IMR-90 (cell line): ENCODE results near the gene PTPN3. TPM values are rescaled to one million over a fixed set of nuclear protein-coding genes. Genes with fewer than 3 reads are reported as not detected.

Experiments
- ATAC-seq: fragments of 200-7000 bp; cut with Tn5 transposase; 2 replicates; pipeline ENCODE4 v1.9.1; 2020; ENCODE audit warnings: low read depth, mild to moderate bottlenecking, moderate library complexity
- BruUV-seq: library from RNA; stranded (reverse); fragments of 400-500 nt; replicated peaks from 2 replicates; lab custom pipeline; 2021; lab: Mats Ljungman, UMichigan
- CTCF ChIA-PET: fragments of 300-600 bp; formaldehyde crosslinking; extraction: SDS; loops from one replicate; lab custom pipeline; 2021; ENCODE audit warnings: antibody characterized with exemption; lab: Yijun Ruan, JAX
- POLR2A ChIA-PET: fragments of 300-600 bp; sonication (Branson Sonifier 250); formaldehyde crosslinking; loops from one replicate; lab custom pipeline; 2022; ENCODE audit warnings: antibody characterized with exemption; ENCODE audit not compliant: unreplicated experiment; lab: Charles Lee
- DNase-seq: peaks from one replicate; pipeline ENCODE4 v3.0.0; 2013
- H2AFZ ChIP-seq: replicated peaks from 2 replicates; pipeline ENCODE3; 2013; ENCODE audit warnings: low read length, mild to moderate bottlenecking; ENCODE audit not compliant: poor library complexity
- H2AK5ac ChIP-seq: 2 replicates; pipeline ENCODE4 v1.6.1; 2013; ENCODE audit warnings: low read depth, low read length, inconsistent platforms
- H2AK9ac ChIP-seq: replicated peaks from 2 replicates; pipeline ENCODE3; 2013; ENCODE audit warnings: mild to moderate bottlenecking, low read depth, low read length, moderate library complexity; ENCODE audit not compliant: poor library complexity
- H2BK120ac ChIP-seq: 2 replicates; pipeline ENCODE4 v1.6.1; 2013; ENCODE audit warnings: low read depth, low read length, inconsistent platforms
- H2BK15ac ChIP-seq: 3 replicates; pipeline ENCODE4 v1.6.1; 2013; ENCODE audit warnings: low read depth, low read length, inconsistent platforms
- H2BK20ac ChIP-seq: 2 replicates; pipeline ENCODE4 v1.6.1; 2013; ENCODE audit warnings: low read depth, mild to moderate bottlenecking, inconsistent platforms, low read length, moderate library complexity
- H2BK5ac ChIP-seq: 2 replicates; pipeline ENCODE4 v1.6.1; 2013; ENCODE audit warnings: mild to moderate bottlenecking, low read depth, low read length, inconsistent platforms; ENCODE audit not compliant: poor library complexity, severe bottlenecking
- H3K14ac ChIP-seq: replicated peaks from 2 replicates; pipeline ENCODE4 v1.6.1; 2013; ENCODE audit warnings: low read depth, low read length, inconsistent platforms
- H3K18ac ChIP-seq: 2 replicates; pipeline ENCODE4 v1.6.1; 2013; ENCODE audit warnings: low read depth, low read length, control low read depth
- H3K23ac ChIP-seq: 2 replicates; pipeline ENCODE4 v1.6.1; 2013; ENCODE audit warnings: low read depth, low read length, inconsistent platforms
- H3K27ac ChIP-seq: 2 replicates; pipeline ENCODE4 v1.5.1; 2013; ENCODE audit warnings: mild to moderate bottlenecking, control low read depth, low read length; ENCODE audit not compliant: insufficient read depth
- H3K27me3 ChIP-seq: 2 replicates; pipeline ENCODE4 v1.6.1; 2013; ENCODE audit warnings: low read length; ENCODE audit not compliant: control insufficient read depth, insufficient read depth
- H3K36me3 ChIP-seq: 2 replicates; pipeline ENCODE4 v1.6.1; 2013; ENCODE audit warnings: low read length, mixed read lengths; ENCODE audit not compliant: control insufficient read depth, insufficient read depth
- H3K4ac ChIP-seq: 2 replicates; pipeline ENCODE4 v1.6.1; 2013; ENCODE audit warnings: low read depth, low read length, inconsistent platforms
- H3K4me1 ChIP-seq: 2 replicates; pipeline ENCODE4 v1.6.1; 2013; ENCODE audit warnings: low read length, mixed read lengths; ENCODE audit not compliant: control insufficient read depth, insufficient read depth
- H3K4me2 ChIP-seq: 2 replicates; pipeline ENCODE4 v1.6.1; 2013; ENCODE audit warnings: low read depth, mild to moderate bottlenecking, control low read depth, low read length, moderate library complexity
- H3K4me3 ChIP-seq: 2 replicates; pipeline ENCODE4 v1.5.1; 2013; ENCODE audit warnings: low read depth, mild to moderate bottlenecking, control low read depth, low read length, moderate library complexity; ENCODE audit not compliant: insufficient read depth
- H3K56ac ChIP-seq: 2 replicates; pipeline ENCODE4 v1.6.1; 2013; ENCODE audit warnings: low read length, inconsistent platforms; ENCODE audit not compliant: insufficient read depth; ENCODE audit errors: extremely low read depth
- H3K79me1 ChIP-seq, 2 experiments: 2 replicates each; pipeline ENCODE4 v1.6.1; 2013; ENCODE audit warnings: low read length in 2 of 2, inconsistent platforms in 1 of 2, low read depth in 1 of 2
- H3K9ac ChIP-seq: 2 replicates; pipeline ENCODE4 v1.6.1; 2013; ENCODE audit warnings: low read depth, low read length, control low read depth
- H3K9me1 ChIP-seq: 2 replicates; pipeline ENCODE4 v1.6.1; 2013; ENCODE audit warnings: low read length, inconsistent platforms; ENCODE audit not compliant: insufficient read depth
- H3K9me3 ChIP-seq: 2 replicates; pipeline ENCODE4 v1.6.1; 2013; ENCODE audit warnings: low read length; ENCODE audit not compliant: control insufficient read depth, insufficient read depth
- H4K20me1 ChIP-seq: 2 replicates; pipeline ENCODE4 v1.6.1; 2013; ENCODE audit warnings: low read length, inconsistent platforms; ENCODE audit not compliant: insufficient read depth
- H4K5ac ChIP-seq: 2 replicates; pipeline ENCODE4 v1.6.1; 2013; ENCODE audit warnings: mild to moderate bottlenecking, low read depth, low read length, control low read depth
- H4K8ac ChIP-seq, 2 experiments: 2 replicates each; pipeline ENCODE4 v1.6.1; 2013; ENCODE audit warnings: low read depth in 2 of 2, low read length in 2 of 2, control low read depth in 1 of 2, inconsistent platforms in 1 of 2
- H4K91ac ChIP-seq: 2 replicates; pipeline ENCODE4 v1.6.1; 2013; ENCODE audit warnings: low read depth, low read length, inconsistent platforms; ENCODE audit not compliant: insufficient read depth
- BHLHE40 ChIP-seq: fragments of 150-350 bp; IDR thresholded peaks from 2 replicates; pipeline ENCODE4 v1.6.1; 2016; ENCODE audit warnings: mild to moderate bottlenecking, low read depth, low read length
- MXI1 ChIP-seq: IDR thresholded peaks from 2 replicates; pipeline ENCODE4 v1.6.1; 2012; ENCODE audit warnings: low read depth, mild to moderate bottlenecking, low read length, moderate library complexity, borderline replicate concordance
- WGBS, 2 experiments: methylation state at CpG; one replicate each; pipeline versions ENCODE4 v1.1.5 to v1.1.7; 2013; ENCODE audit warnings: missing lambda C conversion rate in 2 of 2; ENCODE audit not compliant: insufficient read length in 1 of 2; ENCODE audit errors: extremely low coverage in 2 of 2; 5-methylcytosine and 5-hydroxymethylcytosine counted together
- dilution Hi-C: fragments of 300-500 bp; cut with HindIII; formaldehyde crosslinking; loops from one replicate; pipeline ENCODE4 v1.14.3; 2018; ENCODE audit warnings: low sequenced_read_pairs; ENCODE audit not compliant: unreplicated experiment
- in situ Hi-C: fragments of 300-500 bp; cut with MboI; formaldehyde crosslinking; loops from 3 replicates; pipeline ENCODE4 v1.14.3; 2019; ENCODE audit warnings: low sequenced_read_pairs, inconsistent platforms, mixed read lengths
- intact Hi-C: fragments of 100-400 bp; cut with micrococcal nuclease; formaldehyde crosslinking; loops from 2 replicates; pipeline ENCODE4 v1.10.0; 2022
- polyA plus RNA-seq, 3 experiments: library from polyadenylated mRNA; depleted of rRNA; stranded (reverse); fragments of >200 nt; gene quantifications; 2 replicates each; pipeline ENCODE4 v1.2.3, GENCODE V29; 2012; ENCODE audit warnings: low replicate concordance in 1 of 3
- total RNA-seq: library from RNA; depleted of rRNA; stranded (reverse); fragments of >200 nt; gene quantifications from 2 replicates; pipeline ENCODE4 v1.2.3, GENCODE V29; 2012

The PTPN3 gene
- total and polyA plus RNA-seq, 2 of the 4 experiments (the other 2 are of a cell fraction), result 0.72 to 0.89 TPM

DNA sequence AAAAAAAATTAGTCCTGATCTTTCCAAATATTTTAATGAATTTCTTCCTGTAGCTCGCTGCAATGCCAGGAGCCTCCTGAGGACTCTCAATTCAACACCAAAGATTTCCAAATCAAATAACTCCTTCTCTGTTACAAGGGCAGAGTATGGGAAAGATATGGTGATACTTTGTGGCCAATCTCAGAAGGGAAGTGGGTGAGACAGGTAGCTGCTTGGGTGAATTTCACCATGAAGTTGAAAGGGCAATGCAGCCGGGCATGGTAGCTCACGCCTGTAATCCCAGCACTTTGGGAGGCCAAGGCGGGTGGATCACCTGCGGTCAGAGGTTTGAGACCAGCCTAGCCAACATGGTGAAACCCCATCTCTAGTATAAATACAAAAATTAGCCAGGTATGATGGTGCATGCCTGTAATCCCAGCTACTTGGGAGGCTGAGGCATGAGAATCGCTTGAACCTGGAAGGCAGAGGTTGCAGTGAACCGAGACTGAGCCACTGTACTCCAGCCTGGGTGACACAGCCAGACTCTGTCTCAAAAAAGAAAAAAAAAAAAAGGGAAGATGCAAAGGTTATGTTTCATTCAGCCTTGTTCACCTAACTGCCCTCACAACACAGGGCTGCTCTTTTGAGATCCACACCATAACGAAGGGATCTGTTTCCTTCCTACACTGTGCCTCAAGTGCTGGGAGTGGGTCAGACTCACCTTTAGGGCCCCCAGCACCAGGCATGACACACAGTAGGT lies 58.6 kb downstream of the PTPN3 start (continued):
- no peak for TF ChIP-seq MXI1

DNA sequence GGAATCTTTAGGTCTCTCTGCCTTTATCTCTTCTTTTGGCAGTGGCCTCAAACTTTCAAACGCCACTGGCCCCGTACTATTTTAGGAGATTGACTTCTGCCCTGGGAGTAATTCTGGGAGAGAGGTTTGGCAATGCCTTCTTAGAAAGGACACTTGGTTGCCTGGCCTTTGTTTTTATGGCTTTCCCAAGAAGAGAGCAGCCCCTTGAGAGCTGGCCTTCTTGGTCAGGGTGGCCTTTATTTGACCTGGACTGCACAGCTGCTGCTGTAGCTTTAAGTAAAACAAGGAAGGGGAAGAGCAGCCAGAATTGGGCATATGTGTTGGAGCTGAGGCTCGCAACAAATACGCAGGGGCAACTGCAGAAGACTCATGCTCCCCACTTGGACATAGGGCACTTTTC lies 60.8 kb downstream of the PTPN3 start:
- H2AK5ac ChIP-seq, result no peak overlapping the region
- H3K27me3 ChIP-seq, result peaks cover 7% of the 10 kb centered on the region; the same call in 1 of the 2 replicates
- no peak overlapping the region for H3K14ac ChIP-seq
- no TSS peak for BruUV-seq
- no peak for TF ChIP-seq BHLHE40
- H3K9me3 ChIP-seq, result no peaks in the 10 kb centered on the region
- no peak overlapping the region for H4K8ac ChIP-seq
- in situ Hi-C loops (no loop called here), intact Hi-C loops (no loop called here), dilution Hi-C loops (no loop called here)
- DNase-seq (no peak), ATAC-seq (no peak)
- H3K9ac ChIP-seq, result no peak overlapping the region
- no peak overlapping the region for H3K4ac ChIP-seq
- H2AK9ac ChIP-seq, result no peak overlapping the region
- no peak overlapping the region for H2BK5ac ChIP-seq
- no peak overlapping the region for H2BK120ac ChIP-seq
- POLR2A ChIA-PET, result no interaction called here
- no peaks in the 10 kb centered on the region for H3K36me3 ChIP-seq
- CTCF ChIA-PET, result no interaction called here
- no peak overlapping the region for H3K56ac ChIP-seq
- peaks cover 1% of the 10 kb centered on the region; the same call in 1 of the 2 replicates for H3K9me1 ChIP-seq
- no peak overlapping the region for H2AFZ ChIP-seq
- no peaks in the 10 kb centered on the region for H3K4me1 ChIP-seq
- no peak overlapping the region for H3K4me2 ChIP-seq
- no peak overlapping the region for H3K18ac ChIP-seq
- H2BK20ac ChIP-seq, result no peak overlapping the region
- H4K91ac ChIP-seq, result no peak overlapping the region
- no peak overlapping the region for H3K23ac ChIP-seq
- no peaks in the 10 kb centered on the region for H4K20me1 ChIP-seq
- no peak overlapping the region for H3K27ac ChIP-seq
- no peak overlapping the region for H2BK15ac ChIP-seq
- no peaks in the 10 kb centered on the region for H3K79me1 ChIP-seq
- H3K4me3 ChIP-seq, result no peak overlapping the region
- 87% methylated on average over 3 of the region's 4 CpGs; no CpG with 5 or more reads in 1 of the 2 experiments for WGBS, 2 experiments
- no peak overlapping the region for H4K5ac ChIP-seq
